Panc1 (cell line): Measurements from ENCODE around the gene BASP1.

ENCODE experiments used
- CTCF ChIP-seq: fragments of 450-650 bp; IDR thresholded peaks from 2 replicates; pipeline ENCODE4 v1.5.1; 2017; ENCODE audit warnings: mild to moderate bottlenecking
- POLR2AphosphoS5 ChIP-seq: IDR thresholded peaks from 2 replicates; pipeline ENCODE4 v1.6.1; 2012; ENCODE audit warnings: mild to moderate bottlenecking, low read depth, low read length, moderate library complexity
- SIN3A ChIP-seq: IDR thresholded peaks from 2 replicates; pipeline ENCODE4 v1.6.1; 2012; ENCODE audit warnings: low read depth, mild to moderate bottlenecking, low read length, moderate library complexity, borderline replicate concordance; ENCODE audit not compliant: insufficient read depth

GRCh38 chr5:17180864-17181723 is 36.3 kb upstream of the BASP1 start:
- TF ChIP-seq CTCF (no peak), SIN3A (no peak), POLR2AphosphoS5 (no peak)
